Neutrophil (primary cell): ENCODE measurements around the gene ERRFI1.

Source experiments
- H3K27ac ChIP-seq: fragments of 200-600 bp; sonication (generic); 2 replicates; pipeline ENCODE4 v1.5.1; 2016; ENCODE audit warnings: mild to moderate bottlenecking, moderate library complexity
- H3K27me3 ChIP-seq: fragments of 200-600 bp; sonication (generic); 2 replicates; pipeline ENCODE4 v1.6.0; 2016; ENCODE audit warnings: mild to moderate bottlenecking
- H3K36me3 ChIP-seq: fragments of 200-600 bp; sonication (generic); 2 replicates; pipeline ENCODE4 v1.5.1; 2017
- H3K4me1 ChIP-seq, 2 experiments: fragments of 200-600 bp in 1 of 2; sonication (generic) in 1 of 2; 1 replicate in 1 of 2; 2 replicates in 1 of 2; pipeline versions ENCODE4 v1.5.1 to v1.6.1; 2013 to 2016; ENCODE audit warnings: low read depth in 1 of 2, low read length in 1 of 2, mild to moderate bottlenecking in 1 of 2, moderate library complexity in 1 of 2; ENCODE audit not compliant: control insufficient read depth in 1 of 2, insufficient read depth in 1 of 2
- H3K4me3 ChIP-seq, 2 experiments: fragments of 200-600 bp in 1 of 2; sonication (generic) in 1 of 2; 1 replicate in 1 of 2; 2 replicates in 1 of 2; pipeline ENCODE4 v1.5.1; 2013 to 2016; ENCODE audit warnings: low read depth in 1 of 2, low read length in 1 of 2, mild to moderate bottlenecking in 1 of 2, moderate library complexity in 1 of 2
- H3K9me3 ChIP-seq: fragments of 200-600 bp; sonication (generic); 2 replicates; pipeline ENCODE4 v1.5.1; 2016
- CTCF ChIP-seq: fragments of 200-600 bp; sonication (generic); IDR thresholded peaks from 2 replicates; pipeline ENCODE4 v1.5.1; 2016; ENCODE audit warnings: antibody characterized with exemption

ERRFI1 gene

GRCh38 chr1:7980984-7981383 lies 45.1 kb downstream of the ERRFI1 start:
- Histone ChIP-seq H3K36me3 (peaks cover 80% of the 10 kb centered on the region), H3K27me3 (no peaks in the 10 kb centered on the region), H3K9me3 (no peaks in the 10 kb centered on the region), H3K4me3 (no peak overlapping the region), H3K27ac (no peak overlapping the region), H3K4me1 (peaks cover 0 to 5% of the 10 kb centered on the region in 2 experiments)
- TF ChIP-seq CTCF, result no peak

- Histone ChIP-seq H3K36me3 (peaks cover 63% of the 10 kb centered on the region), H3K9me3 (no peaks in the 10 kb centered on the region), H3K27ac (no peak overlapping the region), H3K4me1 (no peaks in the 10 kb centered on the region), H3K4me3 (no peak overlapping the region), H3K27me3 (no peaks in the 10 kb centered on the region)
- peak; percentile 55 for TF ChIP-seq CTCF
These were observed 50.8 kb downstream of the ERRFI1 start for GRCh38 chr1:7975212-7975865.

GRCh38 chr1:7973086-7973485 lies 53.0 kb downstream of the ERRFI1 start:
- no peak overlapping the region for H3K4me3 ChIP-seq
- H3K9me3 ChIP-seq, result no peaks in the 10 kb centered on the region
- H3K27ac ChIP-seq, result no peak overlapping the region
- no peaks in the 10 kb centered on the region for H3K27me3 ChIP-seq
- no peaks in the 10 kb centered on the region for H3K4me1 ChIP-seq
- H3K36me3 ChIP-seq, result peaks cover 58% of the 10 kb centered on the region
- no peak for TF ChIP-seq CTCF

GRCh38 chr1:7972285-7972684 lies 53.8 kb downstream of the ERRFI1 start:
- peaks cover 54% of the 10 kb centered on the region for H3K36me3 ChIP-seq
- no peaks in the 10 kb centered on the region for H3K27me3 ChIP-seq
- no peaks in the 10 kb centered on the region for H3K9me3 ChIP-seq
- H3K27ac ChIP-seq, result no peak overlapping the region
- TF ChIP-seq CTCF, result no peak
- H3K4me3 ChIP-seq, result no peak overlapping the region
- H3K4me1 ChIP-seq, result no peaks in the 10 kb centered on the region

GRCh38 chr1:7971024-7971423 lies 55.1 kb downstream of the ERRFI1 start:
- Histone ChIP-seq H3K36me3 (peaks cover 53% of the 10 kb centered on the region), H3K27me3 (no peaks in the 10 kb centered on the region), H3K9me3 (no peaks in the 10 kb centered on the region), H3K27ac (no peak overlapping the region), H3K4me1 (no peaks in the 10 kb centered on the region), H3K4me3 (no peak overlapping the region)
- TF ChIP-seq CTCF, result no peak
